SK-N-SH treated with all-trans-retinoic acid at 6 μM for 48 hours (cell line): Measurements from ENCODE around the gene SEC61A2.

Experiments
- CSDC2 ChIP-seq: fragments of 250-450 bp; sonication (Bioruptor Pico); IDR thresholded peaks from 2 replicates; pipeline ENCODE4 v1.5.0; 2020; ENCODE audit warnings: mild to moderate bottlenecking, moderate library complexity
- ESRRG ChIP-seq: fragments of 250-450 bp; sonication (Bioruptor Pico); IDR thresholded peaks from 2 replicates; pipeline ENCODE4 v1.6.1; 2021; ENCODE audit warnings: mild to moderate bottlenecking
- GLIS3 ChIP-seq: fragments of 250-450 bp; sonication (Bioruptor Pico); IDR thresholded peaks from 2 replicates; pipeline ENCODE4 v1.5.0; 2020; ENCODE audit warnings: mild to moderate bottlenecking, moderate library complexity
- RARB ChIP-seq: fragments of 250-450 bp; sonication (Bioruptor Pico); IDR thresholded peaks from 2 replicates; pipeline ENCODE4 v1.8.0; 2021; ENCODE audit warnings: mild to moderate bottlenecking, moderate library complexity
- TCF4 ChIP-seq: fragments of 250-450 bp; sonication (Bioruptor Pico); IDR thresholded peaks from 2 replicates; pipeline ENCODE4 v1.8.0; 2021; ENCODE audit warnings: mild to moderate bottlenecking, moderate library complexity, borderline replicate concordance
- ZC3H10 ChIP-seq: fragments of 250-450 bp; sonication (Bioruptor Pico); IDR thresholded peaks from 2 replicates; pipeline ENCODE4 v1.5.1; 2021; ENCODE audit warnings: mild to moderate bottlenecking, moderate library complexity
- ZFP30 ChIP-seq: fragments of 450-650 bp; formaldehyde crosslinking; IDR thresholded peaks from 2 replicates; pipeline ENCODE4 v1.5.0; 2022; ENCODE audit warnings: mild to moderate bottlenecking, moderate library complexity
- ZNF565 ChIP-seq: fragments of 450-650 bp; formaldehyde crosslinking; conservative IDR thresholded peaks from 2 replicates; pipeline ENCODE4 v1.5.0; 2020; ENCODE audit warnings: low read depth, mild to moderate bottlenecking, moderate library complexity
- TF ChIP-seq, protein P1 (sequence below): fragments of 250-450 bp; sonication (Bioruptor Pico); IDR thresholded peaks from 2 replicates; pipeline ENCODE4 v1.8.0; 2021; ENCODE audit warnings: low read depth, mild to moderate bottlenecking, moderate library complexity, borderline replicate concordance
- TF ChIP-seq, protein P2 (sequence below): fragments of 250-450 bp; sonication (Bioruptor Pico); IDR thresholded peaks from 2 replicates; pipeline ENCODE4 v1.5.0; 2020; ENCODE audit warnings: mild to moderate bottlenecking, moderate library complexity
- TF ChIP-seq, protein P3 (sequence below): fragments of 250-450 bp; sonication (Bioruptor Pico); IDR thresholded peaks from 2 replicates; pipeline ENCODE4 v1.5.1; 2021; ENCODE audit warnings: mild to moderate bottlenecking, moderate library complexity
- TF ChIP-seq, protein P4 (sequence below): fragments of 250-450 bp; sonication (Bioruptor Pico); IDR thresholded peaks from 2 replicates; pipeline ENCODE4 v1.8.0; 2020; ENCODE audit warnings: mild to moderate bottlenecking, moderate library complexity, borderline replicate concordance
- TF ChIP-seq, protein P5 (sequence below): fragments of 250-450 bp; sonication (Bioruptor Pico); IDR thresholded peaks from 2 replicates; pipeline ENCODE4 v1.5.1; 2020; ENCODE audit warnings: low read depth, mild to moderate bottlenecking, moderate library complexity

DNA sequence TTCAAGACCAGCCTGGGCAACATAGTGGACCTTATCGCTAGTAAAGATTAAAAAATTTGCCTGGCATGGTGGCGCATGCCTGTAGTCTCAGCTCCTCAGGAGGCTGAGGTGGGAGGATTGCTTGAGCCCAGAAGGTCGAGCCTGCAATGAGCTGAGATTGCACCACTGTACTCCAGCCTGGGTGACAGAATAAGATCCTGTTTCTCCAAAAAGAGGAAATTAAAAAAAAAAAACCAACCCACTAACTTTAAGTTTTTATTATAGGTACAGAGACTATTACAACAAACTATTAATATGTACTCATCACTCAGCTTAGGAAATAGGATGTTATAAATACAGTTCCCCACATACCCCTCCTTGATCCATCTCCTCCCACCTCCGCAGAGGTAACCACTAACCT lies 30.5 kb upstream of the SEC61A2 start:
- TF ChIP-seq RARB (no peak), GLIS3 (no peak), ESRRG (CRISPR knock-in tag) (no peak), ZFP30 (no peak), ZNF565 (CRISPR knock-in tag) (no peak), TCF4 (CRISPR knock-in tag) (no peak), CSDC2 (CRISPR knock-in tag) (no peak), ZC3H10 (no peak)
- TF ChIP-seq, protein P1, sequence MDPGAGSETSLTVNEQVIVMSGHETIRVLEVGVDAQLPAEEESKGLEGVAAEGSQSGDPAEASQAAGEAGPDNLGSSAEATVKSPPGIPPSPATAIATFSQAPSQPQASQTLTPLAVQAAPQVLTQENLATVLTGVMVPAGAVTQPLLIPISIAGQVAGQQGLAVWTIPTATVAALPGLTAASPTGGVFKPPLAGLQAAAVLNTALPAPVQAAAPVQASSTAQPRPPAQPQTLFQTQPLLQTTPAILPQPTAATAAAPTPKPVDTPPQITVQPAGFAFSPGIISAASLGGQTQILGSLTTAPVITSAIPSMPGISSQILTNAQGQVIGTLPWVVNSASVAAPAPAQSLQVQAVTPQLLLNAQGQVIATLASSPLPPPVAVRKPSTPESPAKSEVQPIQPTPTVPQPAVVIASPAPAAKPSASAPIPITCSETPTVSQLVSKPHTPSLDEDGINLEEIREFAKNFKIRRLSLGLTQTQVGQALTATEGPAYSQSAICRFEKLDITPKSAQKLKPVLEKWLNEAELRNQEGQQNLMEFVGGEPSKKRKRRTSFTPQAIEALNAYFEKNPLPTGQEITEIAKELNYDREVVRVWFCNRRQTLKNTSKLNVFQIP: no peak
- TF ChIP-seq, protein P2, sequence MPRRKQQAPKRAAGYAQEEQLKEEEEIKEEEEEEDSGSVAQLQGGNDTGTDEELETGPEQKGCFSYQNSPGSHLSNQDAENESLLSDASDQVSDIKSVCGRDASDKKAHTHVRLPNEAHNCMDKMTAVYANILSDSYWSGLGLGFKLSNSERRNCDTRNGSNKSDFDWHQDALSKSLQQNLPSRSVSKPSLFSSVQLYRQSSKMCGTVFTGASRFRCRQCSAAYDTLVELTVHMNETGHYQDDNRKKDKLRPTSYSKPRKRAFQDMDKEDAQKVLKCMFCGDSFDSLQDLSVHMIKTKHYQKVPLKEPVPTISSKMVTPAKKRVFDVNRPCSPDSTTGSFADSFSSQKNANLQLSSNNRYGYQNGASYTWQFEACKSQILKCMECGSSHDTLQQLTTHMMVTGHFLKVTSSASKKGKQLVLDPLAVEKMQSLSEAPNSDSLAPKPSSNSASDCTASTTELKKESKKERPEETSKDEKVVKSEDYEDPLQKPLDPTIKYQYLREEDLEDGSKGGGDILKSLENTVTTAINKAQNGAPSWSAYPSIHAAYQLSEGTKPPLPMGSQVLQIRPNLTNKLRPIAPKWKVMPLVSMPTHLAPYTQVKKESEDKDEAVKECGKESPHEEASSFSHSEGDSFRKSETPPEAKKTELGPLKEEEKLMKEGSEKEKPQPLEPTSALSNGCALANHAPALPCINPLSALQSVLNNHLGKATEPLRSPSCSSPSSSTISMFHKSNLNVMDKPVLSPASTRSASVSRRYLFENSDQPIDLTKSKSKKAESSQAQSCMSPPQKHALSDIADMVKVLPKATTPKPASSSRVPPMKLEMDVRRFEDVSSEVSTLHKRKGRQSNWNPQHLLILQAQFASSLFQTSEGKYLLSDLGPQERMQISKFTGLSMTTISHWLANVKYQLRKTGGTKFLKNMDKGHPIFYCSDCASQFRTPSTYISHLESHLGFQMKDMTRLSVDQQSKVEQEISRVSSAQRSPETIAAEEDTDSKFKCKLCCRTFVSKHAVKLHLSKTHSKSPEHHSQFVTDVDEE (CRISPR knock-in tag): no peak
- TF ChIP-seq, protein P3, sequence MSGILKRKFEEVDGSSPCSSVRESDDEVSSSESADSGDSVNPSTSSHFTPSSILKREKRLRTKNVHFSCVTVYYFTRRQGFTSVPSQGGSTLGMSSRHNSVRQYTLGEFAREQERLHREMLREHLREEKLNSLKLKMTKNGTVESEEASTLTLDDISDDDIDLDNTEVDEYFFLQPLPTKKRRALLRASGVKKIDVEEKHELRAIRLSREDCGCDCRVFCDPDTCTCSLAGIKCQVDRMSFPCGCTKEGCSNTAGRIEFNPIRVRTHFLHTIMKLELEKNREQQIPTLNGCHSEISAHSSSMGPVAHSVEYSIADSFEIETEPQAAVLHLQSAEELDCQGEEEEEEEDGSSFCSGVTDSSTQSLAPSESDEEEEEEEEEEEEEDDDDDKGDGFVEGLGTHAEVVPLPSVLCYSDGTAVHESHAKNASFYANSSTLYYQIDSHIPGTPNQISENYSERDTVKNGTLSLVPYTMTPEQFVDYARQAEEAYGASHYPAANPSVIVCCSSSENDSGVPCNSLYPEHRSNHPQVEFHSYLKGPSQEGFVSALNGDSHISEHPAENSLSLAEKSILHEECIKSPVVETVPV (CRISPR knock-in tag): no peak
- TF ChIP-seq, protein P4, sequence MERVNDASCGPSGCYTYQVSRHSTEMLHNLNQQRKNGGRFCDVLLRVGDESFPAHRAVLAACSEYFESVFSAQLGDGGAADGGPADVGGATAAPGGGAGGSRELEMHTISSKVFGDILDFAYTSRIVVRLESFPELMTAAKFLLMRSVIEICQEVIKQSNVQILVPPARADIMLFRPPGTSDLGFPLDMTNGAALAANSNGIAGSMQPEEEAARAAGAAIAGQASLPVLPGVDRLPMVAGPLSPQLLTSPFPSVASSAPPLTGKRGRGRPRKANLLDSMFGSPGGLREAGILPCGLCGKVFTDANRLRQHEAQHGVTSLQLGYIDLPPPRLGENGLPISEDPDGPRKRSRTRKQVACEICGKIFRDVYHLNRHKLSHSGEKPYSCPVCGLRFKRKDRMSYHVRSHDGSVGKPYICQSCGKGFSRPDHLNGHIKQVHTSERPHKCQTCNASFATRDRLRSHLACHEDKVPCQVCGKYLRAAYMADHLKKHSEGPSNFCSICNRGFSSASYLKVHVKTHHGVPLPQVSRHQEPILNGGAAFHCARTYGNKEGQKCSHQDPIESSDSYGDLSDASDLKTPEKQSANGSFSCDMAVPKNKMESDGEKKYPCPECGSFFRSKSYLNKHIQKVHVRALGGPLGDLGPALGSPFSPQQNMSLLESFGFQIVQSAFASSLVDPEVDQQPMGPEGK (CRISPR knock-in tag): no peak
- TF ChIP-seq, protein P5, sequence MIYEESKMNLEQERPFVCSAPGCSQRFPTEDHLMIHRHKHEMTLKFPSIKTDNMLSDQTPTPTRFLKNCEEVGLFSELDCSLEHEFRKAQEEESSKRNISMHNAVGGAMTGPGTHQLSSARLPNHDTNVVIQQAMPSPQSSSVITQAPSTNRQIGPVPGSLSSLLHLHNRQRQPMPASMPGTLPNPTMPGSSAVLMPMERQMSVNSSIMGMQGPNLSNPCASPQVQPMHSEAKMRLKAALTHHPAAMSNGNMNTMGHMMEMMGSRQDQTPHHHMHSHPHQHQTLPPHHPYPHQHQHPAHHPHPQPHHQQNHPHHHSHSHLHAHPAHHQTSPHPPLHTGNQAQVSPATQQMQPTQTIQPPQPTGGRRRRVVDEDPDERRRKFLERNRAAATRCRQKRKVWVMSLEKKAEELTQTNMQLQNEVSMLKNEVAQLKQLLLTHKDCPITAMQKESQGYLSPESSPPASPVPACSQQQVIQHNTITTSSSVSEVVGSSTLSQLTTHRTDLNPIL (CRISPR knock-in tag): no peak
